Measurements from ENCODE around the gene USP6NL. TPM values are rescaled to one million over a fixed set of nuclear protein-coding genes. Genes with fewer than 3 reads are reported as not detected.
A peak's percentile ranks its signal among the peaks of the same experiment; 100 is the strongest.

The USP6NL gene
- polyA plus RNA-seq (5.9 to 9.1 TPM (median 8.7 TPM) in 3 replicates), polyA minus RNA-seq (7.4 to 8.8 TPM (median 8.3 TPM) in 3 replicates)
- 10.0 TPM for polyA plus RNA-seq (2011; ENCODE audit: low read depth)
- 5.8 and 9.4 TPM in 2 replicates for polyA plus RNA-seq (2011; cell fraction: cytosol; rRNA removed)
- 8.1 and 8.7 TPM in 2 replicates for polyA plus RNA-seq (2011; cell fraction: nucleus; rRNA removed)
- polyA plus RNA-seq (2012; ENCODE audit: low replicate concordance) = 9.6 and 11.7 TPM in 2 replicates
- polyA minus RNA-seq (2011; cell fraction: cytosol; rRNA and poly(A)+ RNA removed) = 4.4 TPM
- 6.9 and 12.7 TPM in 2 replicates for polyA minus RNA-seq (2011; cell fraction: nucleus; rRNA and poly(A)+ RNA removed)

DNA sequence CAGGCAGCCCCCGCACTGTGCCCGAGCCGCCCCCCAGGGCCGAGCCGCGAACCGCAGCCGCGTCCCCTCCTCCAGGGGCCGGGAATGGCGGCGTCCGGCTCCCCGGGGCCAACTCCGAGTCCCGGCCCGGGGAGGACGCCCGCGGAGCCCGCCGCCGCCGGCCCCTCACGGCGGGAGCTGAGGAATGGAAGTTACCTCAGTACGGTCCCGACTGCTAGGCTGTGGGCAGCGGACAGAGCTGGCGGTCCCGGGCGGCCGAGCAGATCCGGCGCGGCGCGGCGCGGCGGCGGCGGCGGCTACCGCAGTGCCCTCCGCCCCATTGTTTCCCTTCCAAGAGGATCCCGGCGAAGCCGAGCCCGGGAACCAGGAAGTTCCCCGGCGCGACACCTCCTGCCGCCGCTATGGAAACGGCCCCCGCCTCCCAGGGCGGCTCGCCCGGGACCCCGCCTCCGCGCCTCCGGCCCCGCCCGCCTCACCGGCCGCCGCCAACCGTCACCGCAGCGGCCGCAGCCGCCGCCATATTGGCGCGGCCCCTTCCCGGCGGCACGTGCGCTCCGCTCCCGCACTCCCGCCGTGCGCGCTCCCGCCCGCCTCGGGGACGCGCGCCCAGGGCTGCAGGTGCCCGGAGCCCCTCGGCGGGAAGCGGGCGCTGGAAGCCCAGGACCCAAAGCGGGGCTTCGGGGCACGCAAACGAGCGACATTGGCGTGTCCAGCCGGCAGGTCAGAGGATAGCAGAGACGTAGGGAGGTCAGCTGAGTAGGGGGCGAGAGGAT lies at the start of gene USP6NL:
Gene USP6NL, minus strand, starts transcription at position 403 of the 773 bp plus-strand sequence. CDS start 14,016 bp downstream, outside the sequence.
- H3K4me2 ChIP-seq (ENCODE audit: control insufficient read depth, extremely low read depth, insufficient read depth, low read depth, low read length) = peak within 1 kb of the TSS; percentile 81
- H3K27me3 ChIP-seq (ENCODE audit: control insufficient read depth, extremely low read depth, insufficient read depth, low read length) = no peaks in the 10 kb centered on the region
- peak within 1 kb of the TSS; percentile 75 for H3K9ac ChIP-seq (ENCODE audit: control insufficient read depth, extremely low read depth, insufficient read depth, low read length)
- H3K4me3 ChIP-seq (ENCODE audit: control insufficient read depth in 2 of 3, extremely low read depth in 1 of 3, insufficient read depth in 2 of 3, low read depth in 1 of 3, low read length in 3 of 3) = peak within 1 kb of the TSS; percentile 71 to 82 (median 76)
- DNase-seq (ENCODE audit: low read depth, low spot score) (no peak), FAIRE-seq (no peak)
- dilution Hi-C loops (cut with MboI; ENCODE audit: extremely low pct_ligation_motif_present, low sequenced_read_pairs) = no loop called here
- no peaks in the 10 kb centered on the region for H3K9me3 ChIP-seq (ENCODE audit: control insufficient read depth, low read depth, low read length)
- no peaks in the 10 kb centered on the region for H4K20me1 ChIP-seq (ENCODE audit: control insufficient read depth, extremely low read depth, insufficient read depth, low read length)
- peak within 1 kb of the TSS; percentile 78 for H2AFZ ChIP-seq (ENCODE audit: control insufficient read depth, low read length)
- peaks cover 16% of the 10 kb centered on the region for H3K4me1 ChIP-seq (ENCODE audit: control insufficient read depth, extremely low read depth, insufficient read depth, low read length)
- no peak for TF ChIP-seq EZH2 (IDR thresholded peaks at IDR 0.05; ENCODE audit: low read length)
- TF ChIP-seq CTCF (optimal IDR thresholded peaks at IDR 0.05 in 1 of 3, IDR thresholded peaks at IDR 0.05 in 1 of 3, conservative IDR thresholded peaks at IDR 0.05 in 1 of 3; ENCODE audit: extremely low read depth in 1 of 3, insufficient read depth in 2 of 3, low read length in 3 of 3) = no peak
- no peaks in the 10 kb centered on the region for H3K36me3 ChIP-seq (ENCODE audit: control insufficient read depth in 2 of 2, extremely low read depth in 1 of 2, insufficient read depth in 2 of 2, low read length in 2 of 2)
- H3K79me2 ChIP-seq (ENCODE audit: control insufficient read depth, insufficient read depth, low read length) = peaks cover 29% of the 10 kb centered on the region
- peak within 1 kb of the TSS; percentile 51 for H3K27ac ChIP-seq (ENCODE audit: control insufficient read depth, insufficient read depth, low read length)
- peaks cover 3% of the 10 kb centered on the region for H3K9me1 ChIP-seq (ENCODE audit: control insufficient read depth, extremely low read depth, insufficient read depth, low read length)

DNA sequence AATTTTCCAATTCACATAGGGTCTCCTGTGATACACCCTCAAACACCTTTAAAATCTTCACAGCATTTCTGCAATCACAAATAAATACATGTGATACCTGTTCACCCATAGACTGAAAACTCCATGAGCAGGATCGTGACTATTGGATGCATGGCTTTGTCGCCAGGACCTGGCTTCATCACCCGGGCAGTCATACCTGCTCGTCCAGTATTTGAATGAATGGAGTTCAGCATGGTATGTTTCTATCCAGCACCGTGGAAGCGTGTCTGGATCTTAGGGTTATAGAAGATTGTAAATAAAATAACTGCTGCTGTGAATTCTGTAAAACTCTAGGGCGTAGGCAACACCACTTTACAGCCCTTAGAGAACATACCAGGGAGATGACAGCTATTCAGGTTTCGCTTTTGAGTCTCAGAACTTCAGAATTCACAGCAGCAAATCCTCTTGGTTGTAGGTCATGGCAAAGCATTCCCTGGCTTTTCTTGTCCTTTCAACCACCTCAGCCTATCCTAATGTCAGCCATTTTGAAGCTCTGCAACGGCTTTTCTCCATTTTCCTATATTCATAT lies 47.4 kb upstream of the USP6NL start:
- no peak overlapping the region for H3K27ac ChIP-seq (ENCODE audit: control insufficient read depth, insufficient read depth, low read length)
- no peaks in the 10 kb centered on the region for H3K9me3 ChIP-seq (ENCODE audit: control insufficient read depth, low read depth, low read length)
- dilution Hi-C loops (cut with MboI; ENCODE audit: extremely low pct_ligation_motif_present, low sequenced_read_pairs) = no loop called here
- H3K9ac ChIP-seq (ENCODE audit: control insufficient read depth, extremely low read depth, insufficient read depth, low read length) = no peak overlapping the region
- H4K20me1 ChIP-seq (ENCODE audit: control insufficient read depth, extremely low read depth, insufficient read depth, low read length) = no peaks in the 10 kb centered on the region
- H2AFZ ChIP-seq (ENCODE audit: control insufficient read depth, low read length) = no peak overlapping the region
- no peaks in the 10 kb centered on the region for H3K79me2 ChIP-seq (ENCODE audit: control insufficient read depth, insufficient read depth, low read length)
- no peak for FAIRE-seq
- no peaks in the 10 kb centered on the region for H3K9me1 ChIP-seq (ENCODE audit: control insufficient read depth, extremely low read depth, insufficient read depth, low read length)
- no peak for TF ChIP-seq CTCF (optimal IDR thresholded peaks at IDR 0.05 in 1 of 3, IDR thresholded peaks at IDR 0.05 in 1 of 3, conservative IDR thresholded peaks at IDR 0.05 in 1 of 3; ENCODE audit: extremely low read depth in 1 of 3, insufficient read depth in 2 of 3, low read length in 3 of 3)
- TF ChIP-seq EZH2 (IDR thresholded peaks at IDR 0.05; ENCODE audit: low read length) = no peak
- no peak overlapping the region for H3K4me3 ChIP-seq (ENCODE audit: control insufficient read depth in 2 of 3, extremely low read depth in 1 of 3, insufficient read depth in 2 of 3, low read depth in 1 of 3, low read length in 3 of 3)
- H3K27me3 ChIP-seq (ENCODE audit: control insufficient read depth, extremely low read depth, insufficient read depth, low read length) = no peaks in the 10 kb centered on the region
- H3K4me2 ChIP-seq (ENCODE audit: control insufficient read depth, extremely low read depth, insufficient read depth, low read depth, low read length) = no peak overlapping the region
- peaks cover 6% of the 10 kb centered on the region for H3K4me1 ChIP-seq (ENCODE audit: control insufficient read depth, extremely low read depth, insufficient read depth, low read length)
- H3K36me3 ChIP-seq (ENCODE audit: control insufficient read depth in 2 of 2, extremely low read depth in 1 of 2, insufficient read depth in 2 of 2, low read length in 2 of 2) = no peaks in the 10 kb centered on the region
- no peak for DNase-seq (ENCODE audit: low read depth, low spot score)
